CD4-positive, alpha-beta T cell (primary cell): ENCODE data around the gene ICAM2. TPM values are rescaled to one million over a fixed set of nuclear protein-coding genes. Genes with fewer than 3 reads are reported as not detected.

ENCODE experiments used
- ATAC-seq: fragments of 200-7000 bp; cut with Tn5 transposase; one replicate; pipeline ENCODE4 v1.10.0; 2022; ENCODE audit warnings: mild to moderate bottlenecking; ENCODE audit not compliant: poor library complexity
- CTCF ChIA-PET: fragments of 350-600 bp; sonication (Branson Sonifier 250); formaldehyde crosslinking; loops from one replicate; lab custom pipeline; 2021; ENCODE audit warnings: antibody characterized with exemption, inconsistent platforms; lab: Charles Lee
- POLR2A ChIA-PET: fragments of 350-600 bp; sonication (Branson Sonifier 250); formaldehyde crosslinking; loops from one replicate; lab custom pipeline; 2021; ENCODE audit warnings: antibody characterized with exemption, inconsistent platforms; lab: Charles Lee
- DNase-seq, 14 experiments: peaks; one replicate each; pipeline ENCODE4 v3.0.0-alpha.2; 2013 to 2020; ENCODE audit warnings: mixed read lengths in 2 of 14
- H3K27ac ChIP-seq, 2 donors: one replicate each; pipeline versions ENCODE4 v1.5.1 to v1.7.0; 2013; ENCODE audit warnings: low read length in 2 of 2, low read depth in 1 of 2, mild to moderate bottlenecking in 1 of 2
- H3K27me3 ChIP-seq, 2 experiments: 1 replicate in 1 of 2; 2 replicates in 1 of 2; pipeline versions ENCODE4 v1.6.1 to v1.7.0; 2013; ENCODE audit warnings: low read length in 2 of 2, control low read depth in 1 of 2, mild to moderate bottlenecking in 1 of 2, moderate library complexity in 1 of 2; ENCODE audit not compliant: insufficient read depth in 2 of 2, control insufficient read depth in 1 of 2
- H3K36me3 ChIP-seq: one replicate; pipeline ENCODE4 v1.6.1; 2013; ENCODE audit warnings: low read length, control low read depth; ENCODE audit not compliant: insufficient read depth
- H3K4me1 ChIP-seq: one replicate; pipeline ENCODE4 v1.6.1; 2013; ENCODE audit warnings: low read length, control low read depth; ENCODE audit not compliant: insufficient read depth
- H3K4me3 ChIP-seq: one replicate; pipeline ENCODE4 v1.5.1; 2013; ENCODE audit warnings: mild to moderate bottlenecking, low read length, moderate library complexity
- H3K9me3 ChIP-seq, 2 experiments: 1 replicate in 1 of 2; 2 replicates in 1 of 2; pipeline versions ENCODE4 v1.6.1 to v1.7.0; 2013; ENCODE audit warnings: low read length in 2 of 2, mild to moderate bottlenecking in 2 of 2, control low read depth in 1 of 2, moderate library complexity in 1 of 2; ENCODE audit not compliant: control insufficient read depth in 1 of 2, insufficient read depth in 1 of 2
- H3K27ac Mint-ChIP-seq: one replicate; pipeline ENCODE4 v1.8.0; 2020; ENCODE audit warnings: mixed read lengths
- H3K27me3 Mint-ChIP-seq: one replicate; pipeline ENCODE4 v1.8.0; 2021; ENCODE audit warnings: mixed read lengths
- H3K36me3 Mint-ChIP-seq: one replicate; pipeline ENCODE4 v1.8.0; 2021; ENCODE audit warnings: low read depth, mixed read lengths
- H3K4me1 Mint-ChIP-seq: one replicate; pipeline ENCODE4 v1.8.0; 2021; ENCODE audit warnings: low read depth, mixed read lengths
- H3K4me3 Mint-ChIP-seq: one replicate; pipeline ENCODE4 v1.8.0; 2020; ENCODE audit warnings: mild to moderate bottlenecking, mixed read lengths
- H3K9me3 Mint-ChIP-seq: one replicate; pipeline ENCODE4 v1.8.0; 2020; ENCODE audit warnings: mixed read lengths
- intact Hi-C, 2 experiments: fragments of 100-400 bp; cut with DNase I in 1 of 2; cut with micrococcal nuclease in 1 of 2; formaldehyde crosslinking; loops; one replicate each; pipeline versions ENCODE4 v1.15.1 to v1.9.0; 2023 to 2025; cut with DNase I, micrococcal nuclease
- total RNA-seq, 174 experiments: library from RNA in 2 of 174; stranded (reverse) in 2 of 174; gene quantifications; one replicate each; pipeline ENCODE4 v1.2.3 and lab custom pipeline; 2021 to 2026
- TF ChIP-seq, protein P1 (sequence below): fragments of 200-600 bp; IDR thresholded peaks from one replicate; pipeline ENCODE4 v1.8.0; 2022; ENCODE audit warnings: antibody characterized with exemption, mild to moderate bottlenecking

Gene ICAM2
- total RNA-seq, 2 experiments from 2014 or later, result 50.6 to 54.7 TPM

DNA sequence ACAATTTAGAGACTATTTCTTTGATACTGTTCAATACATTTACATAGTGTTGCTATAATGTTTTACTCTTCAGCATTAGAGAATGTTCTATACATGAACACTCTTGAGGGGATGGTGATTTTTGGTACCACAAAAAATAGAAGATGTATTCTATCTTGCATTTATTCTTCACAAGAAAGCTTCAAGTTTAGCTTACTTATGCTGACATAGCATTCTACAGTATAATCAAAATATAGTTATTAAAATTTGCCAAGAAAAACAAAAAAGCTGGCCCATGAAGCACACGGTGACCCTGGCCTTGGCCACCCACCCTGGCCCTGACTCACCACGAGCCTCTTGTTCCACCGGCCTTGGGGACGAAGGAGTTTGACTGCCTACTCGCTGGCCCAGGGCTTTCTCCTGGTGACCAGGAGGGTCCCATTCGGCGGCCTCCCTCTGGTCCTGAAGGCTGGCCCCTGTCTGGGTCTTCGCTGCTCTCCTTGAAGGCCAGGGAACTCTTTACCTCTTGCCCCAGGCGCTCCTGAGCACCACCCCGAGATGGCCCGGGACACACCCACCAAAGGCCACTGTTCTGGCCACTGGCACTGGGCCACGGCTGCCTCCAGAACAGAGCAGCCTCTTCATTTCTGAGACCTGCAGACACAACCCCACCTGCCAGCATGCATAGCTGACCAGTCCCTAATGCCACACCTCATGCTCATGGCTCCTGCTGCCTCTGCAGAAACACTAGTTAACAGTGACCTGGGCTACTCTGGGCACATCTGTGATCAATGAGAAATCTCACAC lies 22.5 kb upstream of the ICAM2 start:
- H3K27ac Mint-ChIP-seq, result peak overlapping the region; percentile 72
- TF ChIP-seq, protein P1, sequence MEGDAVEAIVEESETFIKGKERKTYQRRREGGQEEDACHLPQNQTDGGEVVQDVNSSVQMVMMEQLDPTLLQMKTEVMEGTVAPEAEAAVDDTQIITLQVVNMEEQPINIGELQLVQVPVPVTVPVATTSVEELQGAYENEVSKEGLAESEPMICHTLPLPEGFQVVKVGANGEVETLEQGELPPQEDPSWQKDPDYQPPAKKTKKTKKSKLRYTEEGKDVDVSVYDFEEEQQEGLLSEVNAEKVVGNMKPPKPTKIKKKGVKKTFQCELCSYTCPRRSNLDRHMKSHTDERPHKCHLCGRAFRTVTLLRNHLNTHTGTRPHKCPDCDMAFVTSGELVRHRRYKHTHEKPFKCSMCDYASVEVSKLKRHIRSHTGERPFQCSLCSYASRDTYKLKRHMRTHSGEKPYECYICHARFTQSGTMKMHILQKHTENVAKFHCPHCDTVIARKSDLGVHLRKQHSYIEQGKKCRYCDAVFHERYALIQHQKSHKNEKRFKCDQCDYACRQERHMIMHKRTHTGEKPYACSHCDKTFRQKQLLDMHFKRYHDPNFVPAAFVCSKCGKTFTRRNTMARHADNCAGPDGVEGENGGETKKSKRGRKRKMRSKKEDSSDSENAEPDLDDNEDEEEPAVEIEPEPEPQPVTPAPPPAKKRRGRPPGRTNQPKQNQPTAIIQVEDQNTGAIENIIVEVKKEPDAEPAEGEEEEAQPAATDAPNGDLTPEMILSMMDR, result no peak
- peaks cover 11% of the 10 kb centered on the region for H3K4me1 Mint-ChIP-seq
- no peaks in the 10 kb centered on the region for H3K9me3 Mint-ChIP-seq
- Histone ChIP-seq H3K9me3 (no peaks in the 10 kb centered on the region), H3K27ac (no peak overlapping the region), H3K36me3 (peaks cover 97% of the 10 kb centered on the region), H3K27me3 (no peaks in the 10 kb centered on the region), H3K4me3 (no peak overlapping the region), H3K4me1 (peaks cover 25% of the 10 kb centered on the region)
- ATAC-seq, result no peak
- ChIA-PET CTCF (interaction anchor here (1.0 to 2.6 kb wide), 3 partner anchors 13 to 115 kb away, joined by 3 to 11 read pairs (median 3); no protein-coding TSS in a partner anchor), POLR2A (interaction anchor here (0.8 to 2.9 kb wide), 10 partner anchors 8 to 106 kb away, joined by 3 to 19 read pairs (median 4); partner anchors contain the start of gene ICAM2)
- no peak overlapping the region for H3K4me3 Mint-ChIP-seq
- intact Hi-C loops, result no loop called here
- DNase-seq, result no peak
- no peaks in the 10 kb centered on the region for H3K27me3 Mint-ChIP-seq
- peaks cover 75% of the 10 kb centered on the region for H3K36me3 Mint-ChIP-seq

DNA sequence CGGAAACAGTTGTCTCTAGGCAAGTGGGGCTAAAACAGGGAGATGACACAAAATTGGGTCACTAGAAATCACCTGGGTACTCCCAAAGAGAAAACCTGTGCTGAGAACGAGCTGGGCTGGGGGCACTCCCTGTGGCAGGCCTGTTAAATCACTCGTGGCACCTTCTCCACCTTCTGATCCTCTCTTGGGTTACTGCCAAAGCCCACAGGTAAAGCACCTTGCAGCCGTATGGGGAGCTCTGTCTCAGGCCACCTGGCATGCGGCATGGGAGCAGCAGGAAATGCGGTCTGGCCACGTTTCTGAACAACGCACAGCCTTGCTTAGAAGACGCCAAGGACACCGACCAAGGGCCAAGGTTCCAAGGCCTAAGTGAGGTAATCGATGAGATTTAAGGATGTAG lies 21.5 kb upstream of the ICAM2 start:
- intact Hi-C loops, result no loop called here
- Mint-ChIP-seq H3K36me3 (peaks cover 65% of the 10 kb centered on the region), H3K4me1 (peaks cover 11% of the 10 kb centered on the region), H3K9me3 (no peaks in the 10 kb centered on the region), H3K4me3 (no peak overlapping the region), H3K27ac (peak overlapping the region; percentile 72), H3K27me3 (no peaks in the 10 kb centered on the region)
- no peak overlapping the region for H3K4me3 ChIP-seq
- peaks cover 25% of the 10 kb centered on the region for H3K4me1 ChIP-seq
- no peaks in the 10 kb centered on the region for H3K9me3 ChIP-seq
- no peak overlapping the region for H3K27ac ChIP-seq
- CTCF ChIA-PET, result interaction anchor here (0.9 to 2.6 kb wide), 4 partner anchors 9 to 114 kb away, joined by 3 to 11 read pairs (median 4); no protein-coding TSS in a partner anchor
- H3K27me3 ChIP-seq, result no peaks in the 10 kb centered on the region
- ATAC-seq, result peak; percentile 48
- peak in 1 of 14 experiments; percentile 53 for DNase-seq
- POLR2A ChIA-PET, result interaction anchor here (0.6 to 2.9 kb wide), 12 partner anchors 9 to 107 kb away, joined by 3 to 19 read pairs (median 3); partner anchors contain the start of gene ICAM2
- peaks cover 90% of the 10 kb centered on the region for H3K36me3 ChIP-seq
- TF ChIP-seq, protein P1, result no peak

DNA sequence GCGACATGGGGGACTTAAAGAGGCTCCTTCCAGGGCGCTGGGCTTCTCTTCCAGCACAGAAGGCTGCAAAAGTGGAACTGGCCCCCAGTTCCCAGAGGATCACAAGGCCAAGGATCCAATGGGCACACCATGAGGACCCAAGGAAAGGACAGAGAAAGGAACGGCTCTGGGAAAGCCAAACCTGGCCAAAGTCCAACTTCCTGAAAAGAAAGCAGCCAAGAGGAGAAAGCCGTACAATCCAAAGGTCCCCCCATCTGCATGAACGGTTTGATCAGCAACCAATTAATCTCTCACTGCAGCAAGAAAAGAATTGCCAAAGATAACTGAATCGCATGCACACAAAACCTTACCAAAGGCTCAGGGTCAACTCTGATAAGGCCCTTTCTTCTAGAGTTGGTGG lies 19.8 kb upstream of the ICAM2 start:
- intact Hi-C loops, result no loop called here
- no peak for DNase-seq
- Histone ChIP-seq H3K9me3 (no peaks in the 10 kb centered on the region), H3K27ac (no peak overlapping the region), H3K4me3 (no peak overlapping the region), H3K36me3 (peaks cover 73% of the 10 kb centered on the region), H3K27me3 (no peaks in the 10 kb centered on the region), H3K4me1 (peaks cover 27% of the 10 kb centered on the region)
- no peak for ATAC-seq
- H3K36me3 Mint-ChIP-seq, result peaks cover 48% of the 10 kb centered on the region
- no peaks in the 10 kb centered on the region for H3K27me3 Mint-ChIP-seq
- TF ChIP-seq, protein P1, result no peak
- no peak overlapping the region for H3K27ac Mint-ChIP-seq
- no peak overlapping the region for H3K4me3 Mint-ChIP-seq
- no peaks in the 10 kb centered on the region for H3K9me3 Mint-ChIP-seq
- POLR2A ChIA-PET, result interaction anchor here (0.6 kb wide), 1 partner anchor 84 kb away, joined by 3 read pairs; no protein-coding TSS in a partner anchor
- CTCF ChIA-PET, result no interaction called here
- H3K4me1 Mint-ChIP-seq, result peaks cover 11% of the 10 kb centered on the region
